Measurements from ENCODE around the gene AMOT. TPM values are rescaled to one million over a fixed set of nuclear protein-coding genes. Genes with fewer than 3 reads are reported as not detected.

Gene AMOT
- total RNA-seq, 6 donors from 2014 or later = 4.2 to 18.9 (median 8.0) TPM

- Histone ChIP-seq H3K36me3 (no peaks in the 10 kb centered on the region), H3K4me3 (no peak overlapping the region), H3K27ac (no peak overlapping the region), H3K4me1 (no peaks in the 10 kb centered on the region), H3K9me3 (no peaks in the 10 kb centered on the region), H3K27me3 (no peaks in the 10 kb centered on the region)
- TF ChIP-seq EP300 (IDR thresholded peaks at IDR 0.05) = no peak
- no peak for TF ChIP-seq POLR2A (IDR thresholded peaks at IDR 0.05)
- TF ChIP-seq CTCF (IDR thresholded peaks at IDR 0.05) = no peak
- TF ChIP-seq POLR2AphosphoS5 (IDR thresholded peaks at IDR 0.05) = no peak
- DNase-seq (no peak), ATAC-seq (ENCODE audit: low FRiP score in 2 of 2) (no peak)
- WGBS, 2 donors = 66 to 100% methylated on average over 1 to 4 of the region's 4 CpGs
Observed at GRCh38 chrX:112812741-112813140, 27.9 kb downstream of the AMOT start.

GRCh38 chrX:112808651-112809195 lies 31.9 kb downstream of the AMOT start:
- Histone ChIP-seq H3K9me3 (no peaks in the 10 kb centered on the region), H3K4me3 (no peak overlapping the region), H3K27ac (no peak overlapping the region), H3K4me1 (no peaks in the 10 kb centered on the region), H3K27me3 (no peaks in the 10 kb centered on the region), H3K36me3 (no peaks in the 10 kb centered on the region)
- no peak for TF ChIP-seq EP300 (IDR thresholded peaks at IDR 0.05)
- no peak for TF ChIP-seq CTCF (IDR thresholded peaks at IDR 0.05)
- TF ChIP-seq POLR2A (IDR thresholded peaks at IDR 0.05) = no peak
- no peak for TF ChIP-seq POLR2AphosphoS5 (IDR thresholded peaks at IDR 0.05)
- ATAC-seq (ENCODE audit: low FRiP score in 2 of 2) (no peak), DNase-seq (no peak)
- WGBS, 2 donors = 67 to 78% methylated on average over 2 to 3 of the region's 3 CpGs

- WGBS, 2 donors = 53 to 79% methylated on average over 4 of the region's 4 CpGs
- H3K27me3 ChIP-seq = no peaks in the 10 kb centered on the region
- no peak for TF ChIP-seq POLR2AphosphoS5 (IDR thresholded peaks at IDR 0.05)
- TF ChIP-seq CTCF (IDR thresholded peaks at IDR 0.05) = no peak
- H3K27ac ChIP-seq = no peak overlapping the region
- no peak for DNase-seq
- no peak for ATAC-seq (ENCODE audit: low FRiP score in 2 of 2)
- no peaks in the 10 kb centered on the region for H3K9me3 ChIP-seq
- no peaks in the 10 kb centered on the region for H3K4me1 ChIP-seq
- no peak overlapping the region for H3K4me3 ChIP-seq
- no peaks in the 10 kb centered on the region for H3K36me3 ChIP-seq
Observed at GRCh38 chrX:112808007-112808406, 32.6 kb downstream of the AMOT start.

GRCh38 chrX:112803060-112803459 lies 37.6 kb downstream of the AMOT start:
- no peak for TF ChIP-seq POLR2AphosphoS5 (IDR thresholded peaks at IDR 0.05)
- TF ChIP-seq CTCF (IDR thresholded peaks at IDR 0.05) = no peak
- no peak for TF ChIP-seq EP300 (IDR thresholded peaks at IDR 0.05)
- no peak for TF ChIP-seq POLR2A (IDR thresholded peaks at IDR 0.05)
- 73 to 95% methylated on average over 3 of the region's 3 CpGs for WGBS, 2 donors
- no peak overlapping the region for H3K27ac ChIP-seq
- no peaks in the 10 kb centered on the region for H3K4me1 ChIP-seq
- H3K4me3 ChIP-seq = no peak overlapping the region
- ATAC-seq (ENCODE audit: low FRiP score in 2 of 2) = no peak
- no peaks in the 10 kb centered on the region for H3K36me3 ChIP-seq
- H3K27me3 ChIP-seq = no peaks in the 10 kb centered on the region
- no peaks in the 10 kb centered on the region for H3K9me3 ChIP-seq
- DNase-seq = no peak

GRCh38 chrX:112802541-112802940 lies 38.1 kb downstream of the AMOT start:
- H3K4me3 ChIP-seq = no peak overlapping the region
- H3K27ac ChIP-seq = no peak overlapping the region
- ATAC-seq (ENCODE audit: low FRiP score in 2 of 2) = no peak
- 79% methylated on average over 1 of the region's 1 CpG; no CpG with 5 or more reads in 1 of the 2 donors for WGBS, 2 donors
- H3K9me3 ChIP-seq = no peaks in the 10 kb centered on the region
- DNase-seq = no peak
- no peaks in the 10 kb centered on the region for H3K27me3 ChIP-seq
- no peaks in the 10 kb centered on the region for H3K4me1 ChIP-seq
- TF ChIP-seq CTCF (IDR thresholded peaks at IDR 0.05) (no peak), POLR2A (IDR thresholded peaks at IDR 0.05) (no peak), POLR2AphosphoS5 (IDR thresholded peaks at IDR 0.05) (no peak), EP300 (IDR thresholded peaks at IDR 0.05) (no peak)
- H3K36me3 ChIP-seq = no peaks in the 10 kb centered on the region
